GM10847 (cell line): ENCODE measurements around the gene TBC1D22A.

ENCODE experiments used
- POLR2A ChIP-seq: IDR thresholded peaks from 2 replicates; pipeline ENCODE4 v1.6.1; 2011; ENCODE audit not compliant: insufficient read length; ENCODE audit errors: extremely low read depth

The TBC1D22A gene

DNA sequence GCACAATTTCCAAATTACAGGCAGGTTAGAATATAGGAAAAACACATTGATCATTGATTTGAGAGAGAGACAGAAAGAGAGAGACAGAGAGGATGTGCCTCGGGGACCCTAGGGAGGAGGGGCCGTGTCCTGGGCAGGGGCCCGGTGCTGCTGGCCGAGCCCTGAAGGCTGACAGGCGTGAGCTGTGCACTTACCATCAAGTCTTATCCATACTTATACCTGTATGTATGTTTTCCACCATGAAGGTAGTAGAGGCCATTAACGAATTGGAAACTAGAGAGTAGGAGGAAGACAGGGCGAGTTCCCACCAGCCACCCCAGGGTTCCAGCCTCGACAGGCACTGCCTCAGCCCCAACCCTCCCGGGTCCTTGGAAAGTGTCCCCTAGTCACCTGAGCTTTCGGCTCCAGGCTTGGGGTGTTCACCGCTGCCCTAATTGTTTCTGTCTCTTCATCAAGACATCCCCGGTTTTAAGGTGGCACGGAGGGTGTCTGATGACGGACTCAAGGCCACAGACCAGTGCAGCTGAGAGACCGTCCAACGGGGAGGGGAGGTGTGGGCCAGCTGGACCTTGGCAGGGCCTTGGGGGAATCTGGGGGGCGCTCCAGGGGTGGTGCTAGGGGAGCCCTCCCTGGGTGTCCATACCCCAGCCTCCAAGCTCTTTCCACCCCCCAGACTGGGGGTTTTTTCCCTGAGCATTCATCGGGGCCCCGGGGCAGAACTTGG lies 431.3 kb downstream of the TBC1D22A start:
- TF ChIP-seq POLR2A: no peak

DNA sequence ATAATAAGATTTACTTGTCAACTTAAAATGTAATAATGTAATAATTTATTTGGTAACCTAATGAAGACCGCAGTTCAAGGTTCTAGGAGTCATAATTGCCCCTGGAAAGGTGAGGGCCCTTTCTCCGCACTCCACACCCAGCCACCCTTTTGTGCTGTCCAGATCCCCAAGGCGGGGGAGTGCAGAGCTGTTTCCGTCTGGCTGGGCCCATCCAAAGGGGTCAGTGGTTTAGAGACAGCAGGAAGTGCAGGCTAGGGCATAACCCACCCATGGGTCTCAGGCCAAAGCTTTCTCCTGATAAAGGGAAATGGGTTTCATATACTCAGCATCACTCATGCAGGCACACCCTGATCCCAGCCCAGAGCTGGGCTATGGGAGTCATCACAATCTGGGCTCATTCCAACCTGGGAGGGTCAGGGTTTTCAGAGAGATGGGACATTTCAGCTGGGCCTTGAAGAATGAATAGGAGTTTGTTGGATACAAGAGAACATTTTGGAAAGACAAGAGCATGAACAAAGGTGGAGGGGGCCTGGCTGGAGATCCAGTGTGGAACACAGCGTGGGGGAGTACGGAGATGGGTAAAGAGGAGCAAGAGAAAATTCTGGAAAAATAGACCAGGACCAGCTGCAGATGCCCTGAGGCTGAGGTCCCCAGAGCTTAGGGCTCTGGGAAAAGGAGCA lies 432.2 kb downstream of the TBC1D22A start:
- no peak for TF ChIP-seq POLR2A

DNA sequence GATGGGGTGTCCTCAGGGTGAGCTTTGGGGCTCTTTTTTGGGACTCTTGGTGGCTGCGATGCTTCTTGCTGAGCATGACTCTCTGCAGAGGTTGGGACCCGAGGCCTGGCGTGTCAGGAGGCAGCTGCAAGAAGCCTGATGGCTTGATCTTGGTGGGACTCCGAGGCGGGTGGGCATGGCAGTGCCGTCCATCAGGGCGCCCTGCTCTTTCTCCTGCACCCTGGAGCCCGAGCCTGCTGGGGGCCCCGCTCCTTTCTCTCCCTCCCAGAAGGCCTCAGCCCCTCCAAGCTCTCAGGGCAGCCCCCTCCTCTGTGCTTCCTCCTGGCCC lies 432.7 kb downstream of the TBC1D22A start:
- no peak for TF ChIP-seq POLR2A

DNA sequence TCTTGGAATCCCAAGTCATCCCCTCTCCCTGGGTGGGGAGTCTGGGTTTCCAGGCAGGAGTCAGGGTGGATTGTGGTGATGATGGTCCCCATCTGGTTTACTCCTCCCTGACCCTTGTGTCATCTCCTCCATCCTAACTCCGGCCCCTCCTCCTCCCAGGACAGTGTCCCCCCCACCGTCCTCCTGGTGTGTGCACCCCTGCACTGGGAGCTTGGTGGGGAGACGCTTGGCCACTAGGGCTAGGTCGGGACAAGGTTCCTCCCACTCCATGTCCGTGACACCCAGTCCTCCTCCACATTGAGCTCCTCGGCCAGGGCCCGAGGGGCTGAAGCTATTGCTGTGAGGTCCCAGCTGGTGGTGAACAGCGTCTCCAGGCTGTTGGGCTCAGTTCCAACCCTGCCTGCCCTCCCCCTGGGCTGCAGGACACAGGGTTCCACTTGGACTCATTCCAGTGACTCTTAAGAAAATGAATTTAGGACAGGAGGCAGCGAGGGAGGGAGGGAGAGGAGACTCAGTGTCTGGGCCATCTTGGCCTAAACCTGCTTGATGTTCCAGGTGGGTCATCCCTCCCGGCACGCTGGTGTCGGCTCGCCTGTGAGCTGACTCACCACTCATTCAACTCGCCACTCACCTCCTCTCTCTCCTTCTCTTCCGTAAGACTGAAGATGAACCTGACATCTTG lies 433.2 kb downstream of the TBC1D22A start:
- no peak for TF ChIP-seq POLR2A

DNA sequence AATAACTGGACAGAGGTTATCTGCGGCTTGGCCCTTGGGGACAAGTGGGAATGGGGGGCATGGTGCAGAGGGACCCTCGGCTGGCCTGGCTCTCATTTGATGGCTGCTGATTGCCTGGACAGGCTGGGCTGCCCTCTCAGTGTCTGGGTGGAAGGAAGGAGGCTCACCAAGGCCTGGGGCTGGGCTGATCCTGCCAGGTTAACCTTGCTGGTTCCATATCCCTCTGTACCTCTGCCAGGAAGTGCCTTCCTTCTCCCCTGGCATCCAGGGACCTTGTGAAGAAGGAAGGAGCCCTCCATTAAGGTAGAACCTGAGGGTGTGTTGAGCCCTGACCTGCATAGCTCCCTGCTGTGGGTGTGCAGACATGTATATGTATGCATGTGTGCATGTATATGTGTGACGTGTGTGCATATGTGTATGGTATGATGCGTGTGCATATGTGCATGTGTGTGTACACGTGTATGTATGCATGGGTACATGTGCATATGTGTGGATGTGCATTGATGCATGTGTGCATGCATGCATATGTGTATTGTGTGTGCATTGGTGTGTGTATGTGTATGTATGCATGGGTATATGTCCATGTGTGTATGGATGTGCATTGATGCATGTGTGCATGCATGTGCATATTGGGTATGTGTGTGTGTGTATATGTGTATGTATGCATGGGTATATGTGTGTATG lies 433.9 kb downstream of the TBC1D22A start:
- TF ChIP-seq POLR2A: no peak

DNA sequence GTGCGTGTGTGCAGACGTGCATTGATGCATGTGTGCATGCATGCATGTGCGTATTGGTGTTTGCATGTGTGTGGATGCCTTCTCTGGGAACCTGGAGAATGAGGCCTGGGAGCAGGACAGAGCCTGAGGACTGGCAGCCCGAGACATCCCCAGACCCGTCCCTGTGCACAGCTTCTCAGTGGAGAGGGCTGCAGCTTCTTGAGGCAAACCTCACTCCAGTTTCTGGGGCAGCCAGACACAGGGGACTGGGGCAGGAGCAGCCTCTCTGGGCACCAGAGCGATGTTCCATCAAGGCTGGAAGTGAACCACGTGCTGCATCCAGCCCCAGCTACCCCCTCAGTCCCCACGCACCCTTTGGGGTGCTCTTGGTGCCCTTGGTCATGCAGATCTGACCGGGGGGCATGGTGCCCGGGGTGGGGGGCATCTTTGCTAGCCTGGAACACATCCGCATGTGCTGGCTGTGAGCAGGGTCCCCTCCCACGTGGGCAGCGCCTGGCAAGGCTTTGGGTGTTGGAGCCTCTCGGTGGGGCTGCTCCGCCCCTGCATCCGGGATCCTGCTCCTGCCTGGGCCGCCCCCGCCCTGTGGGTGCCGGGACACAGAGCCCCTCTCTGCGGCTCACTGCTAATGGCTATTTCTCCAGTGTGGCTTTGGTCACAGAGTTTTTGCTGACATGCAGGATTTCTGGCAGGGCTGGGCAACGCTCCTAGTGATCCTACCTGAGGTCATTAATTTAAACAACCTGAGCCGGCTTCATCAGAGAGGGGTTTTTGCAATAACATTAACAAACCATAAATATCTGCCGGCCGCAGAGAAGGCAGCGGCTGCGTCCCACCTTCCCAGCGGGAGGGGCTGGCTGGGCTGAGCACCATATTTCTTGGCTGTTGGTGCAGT lies 434.7 kb downstream of the TBC1D22A start:
- no peak for TF ChIP-seq POLR2A

DNA sequence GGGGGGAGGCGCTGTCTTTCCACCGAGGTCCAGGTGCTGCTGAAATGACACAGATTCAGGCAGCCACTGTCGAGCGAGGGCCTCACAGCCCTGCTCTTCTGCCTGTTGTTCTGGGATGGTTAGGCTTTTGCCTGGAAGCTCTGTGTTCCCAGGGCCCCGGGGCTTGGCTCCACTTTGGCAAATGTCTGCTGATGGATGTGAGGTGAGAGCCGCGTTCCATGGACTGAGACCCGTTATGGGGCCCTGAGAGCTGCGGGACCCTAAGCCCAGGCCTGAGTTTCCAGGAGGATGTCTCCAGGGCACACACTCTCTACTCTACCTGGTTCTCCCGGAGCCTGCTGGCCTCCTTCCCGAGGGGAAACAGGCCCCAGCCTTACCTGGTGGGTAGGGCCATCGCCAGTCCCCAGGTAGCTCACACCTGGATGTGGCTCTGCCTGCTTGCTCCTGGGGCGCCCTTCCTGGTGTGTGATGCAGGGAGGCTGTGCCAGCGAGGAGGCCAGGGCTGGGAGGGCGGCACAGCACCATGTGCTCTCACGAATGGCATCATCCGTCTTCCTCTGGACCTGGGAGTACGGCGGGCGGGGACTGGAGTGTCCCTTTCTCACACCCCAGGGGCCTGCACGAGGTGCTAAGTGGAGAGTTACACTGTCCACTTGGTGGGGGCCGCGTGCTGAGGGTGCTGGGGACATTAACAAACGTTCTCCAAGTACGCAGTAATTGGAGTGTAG lies 435.5 kb downstream of the TBC1D22A start:
- no peak for TF ChIP-seq POLR2A

DNA sequence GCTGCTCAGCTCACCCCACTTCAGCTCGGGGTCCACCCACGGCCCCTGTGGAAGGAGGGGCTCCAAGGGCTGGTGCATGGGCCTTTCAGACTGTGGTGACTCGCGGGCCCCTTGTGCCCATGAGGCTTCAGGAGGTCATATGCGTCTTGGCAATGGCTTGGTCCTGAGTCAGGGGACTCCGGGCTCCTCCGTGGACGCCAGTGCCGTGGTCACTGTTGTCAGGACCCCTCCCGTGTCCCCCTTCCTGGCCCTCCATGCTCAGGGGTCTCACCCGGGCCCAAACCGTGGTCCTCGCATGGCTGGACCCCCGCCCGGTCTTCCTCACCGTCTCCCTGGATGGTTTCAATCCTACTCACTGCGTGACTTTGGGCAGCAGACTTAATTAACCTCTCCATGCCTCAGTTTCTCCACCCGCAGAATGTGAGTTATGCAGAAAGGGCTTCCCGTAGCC lies 436.4 kb downstream of the TBC1D22A start:
- no peak for TF ChIP-seq POLR2A

DNA sequence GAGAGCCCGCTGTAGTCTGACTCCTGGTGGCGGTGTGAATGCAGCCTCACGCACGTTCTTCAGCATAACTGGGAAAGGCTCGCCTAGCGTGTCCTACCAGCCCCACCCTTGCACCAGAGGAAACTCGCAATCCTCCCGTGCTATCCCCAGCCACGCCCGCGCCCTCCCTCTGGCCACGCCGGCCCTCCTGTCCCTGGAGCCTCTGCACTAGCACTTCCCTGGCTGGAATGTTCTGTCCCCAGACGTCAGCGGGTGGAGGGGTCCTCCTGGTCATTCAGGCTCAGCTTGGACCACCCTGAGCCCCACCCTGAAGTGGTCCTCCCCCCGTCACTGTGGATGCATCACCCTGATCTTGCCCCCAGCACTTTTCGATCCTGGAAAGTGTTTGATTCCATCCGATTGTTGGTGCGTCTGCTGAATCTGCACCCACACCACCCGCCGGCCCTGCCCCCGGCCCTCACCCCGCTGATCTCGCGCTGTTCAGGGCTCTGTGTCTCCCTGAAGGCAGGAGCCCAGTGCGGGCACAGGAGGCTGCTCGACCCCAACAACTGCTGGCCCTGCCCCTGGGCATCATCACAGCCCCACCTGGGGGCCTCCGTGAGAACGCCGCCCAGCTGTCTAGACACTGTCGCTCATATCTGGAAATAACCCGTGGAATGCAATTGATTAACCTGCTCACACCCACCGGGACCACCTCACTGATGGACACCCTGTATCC lies 437.0 kb downstream of the TBC1D22A start:
- no peak for TF ChIP-seq POLR2A

DNA sequence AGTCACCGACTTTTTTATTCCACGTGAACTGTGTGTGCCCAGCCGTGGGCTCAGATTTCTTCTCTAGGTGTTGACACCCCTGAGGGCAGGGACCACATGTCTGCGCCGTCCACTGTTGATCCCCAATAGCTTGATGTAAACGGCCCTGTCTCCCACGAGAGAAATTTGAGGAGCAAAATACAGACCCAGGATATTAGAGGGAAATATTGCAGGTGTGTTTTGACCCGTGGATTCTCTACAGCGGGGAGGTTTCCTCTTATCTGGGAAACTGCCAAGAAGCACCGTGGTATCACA lies 437.5 kb downstream of the TBC1D22A start:
- no peak for TF ChIP-seq POLR2A

DNA sequence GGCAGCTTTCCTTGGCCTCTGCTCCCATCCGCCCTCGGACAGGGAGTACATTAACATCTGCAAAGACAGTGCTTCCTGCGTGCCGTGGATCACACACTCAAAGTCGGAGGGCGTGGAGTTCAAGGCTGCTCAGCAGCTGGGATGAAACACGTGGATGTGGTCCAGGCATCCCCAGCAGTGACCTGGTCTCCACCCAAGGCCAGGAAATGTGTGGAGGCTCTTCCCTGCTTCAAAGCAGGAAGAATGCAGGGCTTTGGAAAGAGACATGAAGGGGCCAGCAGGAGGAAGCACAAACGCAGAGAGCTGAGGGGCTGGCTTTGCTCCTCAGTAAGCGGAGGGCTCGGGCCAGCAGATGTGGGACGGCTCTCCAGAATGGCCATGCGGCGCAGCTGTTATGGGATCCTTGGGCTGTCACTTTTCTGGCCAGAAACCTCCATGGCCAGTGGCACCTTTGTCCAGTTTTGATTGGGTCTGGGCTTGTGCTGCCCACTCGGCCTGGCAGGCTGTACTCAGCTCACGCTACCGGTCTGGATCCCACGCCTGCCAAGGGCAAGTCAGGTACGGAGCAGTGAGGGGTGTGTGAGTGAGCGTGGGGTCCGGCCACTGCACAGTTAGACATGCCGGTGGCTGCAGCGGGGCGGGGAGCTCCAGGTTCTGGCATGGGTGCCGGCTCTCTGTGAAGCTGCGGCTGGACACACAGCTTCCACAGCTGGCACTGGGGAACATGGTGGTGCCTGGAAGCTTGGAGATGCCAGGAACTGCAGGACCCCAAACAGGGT lies 438.0 kb downstream of the TBC1D22A start:
- TF ChIP-seq POLR2A: no peak

DNA sequence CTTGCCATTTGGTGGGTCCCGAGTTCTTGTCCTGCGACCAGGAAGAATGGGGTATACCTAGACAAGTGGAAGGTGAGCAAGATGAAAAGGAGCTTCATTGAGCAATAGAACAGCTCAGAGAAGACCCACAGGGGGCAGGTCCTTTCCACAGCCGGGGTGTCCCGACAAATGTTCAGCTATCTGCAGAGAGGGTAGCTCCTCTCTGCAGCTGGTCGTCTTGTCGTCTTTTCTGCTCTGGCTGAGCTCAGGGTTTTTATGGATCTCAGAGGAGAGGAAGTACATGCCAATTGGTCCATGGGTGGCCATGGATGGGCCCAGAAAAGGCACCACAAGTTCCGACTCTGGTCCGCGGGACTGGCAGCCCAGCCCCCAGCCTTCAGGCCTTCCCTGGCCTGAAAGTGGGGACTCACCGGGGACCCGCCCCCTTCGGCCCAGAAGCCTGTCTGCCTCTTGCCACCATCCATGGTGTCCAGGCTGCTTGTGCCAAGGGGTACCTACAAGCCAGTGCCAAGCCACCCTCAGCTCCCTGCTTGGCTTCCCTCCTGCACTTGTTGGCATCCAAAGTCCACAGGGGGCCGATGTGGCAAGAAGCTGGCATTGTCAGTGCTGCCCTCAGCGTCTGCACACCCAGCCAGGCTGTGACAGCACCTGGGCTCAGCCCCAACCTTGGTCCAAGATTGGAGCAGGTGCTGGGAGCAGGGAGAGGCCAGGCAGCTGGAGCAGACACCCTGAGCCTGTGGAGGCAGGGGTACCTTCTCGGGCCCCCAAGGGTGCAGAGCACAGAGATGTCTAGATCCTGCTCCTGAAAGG lies 438.9 kb downstream of the TBC1D22A start:
- no peak for TF ChIP-seq POLR2A
